HAP-1 (cell line): ENCODE data around the gene PERM1.
"Not testable (repeated sequence)": the region's sequence is repeated elsewhere in the genome, so short reads cannot be mapped to it uniquely, and the experiment has no call there.

Source experiments
- DNase-seq, 2 experiments: peaks; one replicate each; pipeline ENCODE4 v3.0.0-alpha.2; 2016 to 2020; ENCODE audit warnings: low spot score in 2 of 2
- H3K27me3 ChIP-seq: fragments of 250-450 bp; sonication (Bioruptor Pico); 2 replicates; pipeline ENCODE4 v1.5.1; 2020; ENCODE audit warnings: low read depth, mild to moderate bottlenecking, moderate library complexity
- H3K36me3 ChIP-seq: fragments of 250-450 bp; sonication (Bioruptor Pico); replicated peaks from 2 replicates; pipeline ENCODE4 v1.5.1; 2020; ENCODE audit warnings: mild to moderate bottlenecking
- H3K4me1 ChIP-seq: fragments of 250-450 bp; sonication (Bioruptor Pico); 2 replicates; pipeline ENCODE4 v1.5.1; 2020; ENCODE audit warnings: mild to moderate bottlenecking
- H3K4me3 ChIP-seq: fragments of 250-450 bp; sonication (Bioruptor Pico); 2 replicates; pipeline ENCODE4 v1.5.1; 2020; ENCODE audit warnings: mild to moderate bottlenecking, moderate library complexity
- H3K9me3 ChIP-seq: fragments of 250-450 bp; sonication (Bioruptor Pico); 2 replicates; pipeline ENCODE4 v1.5.1; 2020; ENCODE audit warnings: mild to moderate bottlenecking, moderate library complexity
- in situ Hi-C: fragments of 300-500 bp; cut with MboI; formaldehyde crosslinking; loops from 3 replicates; pipeline ENCODE4 v1.14.3; 2020; ENCODE audit warnings: low sequenced_read_pairs, inconsistent platforms, mixed read lengths

PERM1 gene

DNA sequence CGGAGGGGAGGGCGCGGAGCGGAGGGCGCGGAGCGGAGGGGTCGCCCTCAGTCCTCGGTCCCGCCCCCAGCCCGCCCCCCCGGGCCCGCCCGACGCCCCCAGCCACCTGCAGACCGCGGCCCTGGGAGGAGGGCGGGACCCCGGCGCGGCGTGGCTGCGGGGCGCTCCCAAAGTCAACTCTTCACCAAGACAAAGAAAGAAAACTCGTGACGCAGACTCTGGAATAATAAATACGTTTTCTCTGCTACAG is 16.8 kb upstream of the PERM1 start:
- H3K9me3 ChIP-seq, result no peaks in the 10 kb centered on the region
- H3K36me3 ChIP-seq, result peaks cover 17% of the 10 kb centered on the region
- in situ Hi-C loops, result no loop called here
- H3K4me1 ChIP-seq, result peaks cover 8% of the 10 kb centered on the region
- peak overlapping the region; percentile 87 for H3K4me3 ChIP-seq
- no peaks in the 10 kb centered on the region for H3K27me3 ChIP-seq
- DNase-seq, result peak; percentile 43 to 79

DNA sequence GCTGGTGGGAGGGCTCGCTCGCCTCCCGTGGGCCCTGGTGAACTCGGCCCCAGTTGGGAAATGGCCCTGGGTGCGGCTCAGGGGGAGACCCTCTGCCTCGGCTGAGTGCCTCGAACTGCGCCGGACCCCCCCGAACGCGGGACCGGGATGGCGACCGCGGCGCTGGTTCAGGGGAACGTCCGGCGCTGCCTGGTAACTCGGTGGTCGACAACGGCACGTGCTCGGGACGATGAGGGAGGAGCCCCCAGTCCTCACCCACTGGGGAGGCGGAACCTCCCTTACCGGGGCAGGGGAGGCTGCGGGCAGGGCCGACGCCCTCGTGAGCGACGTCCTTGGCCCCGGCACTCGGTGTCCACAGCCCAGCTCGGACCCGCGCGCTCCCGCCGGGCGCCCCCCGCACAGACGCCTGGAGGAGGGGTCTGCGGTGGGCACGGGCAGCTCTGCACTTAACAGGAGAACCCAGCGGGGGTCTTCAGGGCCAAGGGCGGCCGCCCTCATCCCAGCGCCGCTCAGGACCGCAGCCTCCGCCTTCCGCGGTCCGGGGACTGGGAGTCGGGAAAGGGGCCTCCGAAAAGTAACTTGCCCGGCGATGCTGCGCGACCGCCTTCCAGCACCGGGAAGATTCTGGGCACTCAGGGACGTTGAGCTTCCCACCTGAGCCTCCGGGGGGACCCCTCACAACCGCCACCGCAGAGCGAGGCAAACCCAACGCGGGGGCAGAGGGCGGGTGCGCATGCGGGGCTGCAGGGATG is 16.3 kb upstream of the PERM1 start:
- peak; percentile 20 to 38 for DNase-seq
- peaks cover 8% of the 10 kb centered on the region for H3K4me1 ChIP-seq
- H3K27me3 ChIP-seq, result no peaks in the 10 kb centered on the region
- no peaks in the 10 kb centered on the region for H3K9me3 ChIP-seq
- peaks cover 17% of the 10 kb centered on the region for H3K36me3 ChIP-seq
- in situ Hi-C loops, result no loop called here
- H3K4me3 ChIP-seq, result peak overlapping the region; percentile 87

DNA sequence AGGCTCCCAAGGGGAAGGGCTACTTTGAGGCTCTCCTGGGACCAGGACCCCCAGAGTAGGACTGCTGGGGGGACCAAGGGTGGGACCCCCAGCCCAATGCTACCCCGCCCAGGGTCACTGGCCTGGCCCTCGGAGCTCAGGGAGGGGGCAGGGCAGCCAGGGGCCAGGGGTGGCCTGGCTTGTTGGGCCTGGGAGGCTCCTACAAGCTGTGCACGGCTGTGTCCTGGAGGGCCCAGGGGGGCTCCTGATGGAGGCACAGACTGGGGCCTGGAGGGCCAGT is 15.8 kb upstream of the PERM1 start:
- Histone ChIP-seq H3K4me3 (peak overlapping the region; percentile 87), H3K9me3 (no peaks in the 10 kb centered on the region), H3K27me3 (no peaks in the 10 kb centered on the region), H3K36me3 (peaks cover 13% of the 10 kb centered on the region), H3K4me1 (peaks cover 8% of the 10 kb centered on the region)
- in situ Hi-C loops, result no loop called here
- DNase-seq, result no peak

DNA sequence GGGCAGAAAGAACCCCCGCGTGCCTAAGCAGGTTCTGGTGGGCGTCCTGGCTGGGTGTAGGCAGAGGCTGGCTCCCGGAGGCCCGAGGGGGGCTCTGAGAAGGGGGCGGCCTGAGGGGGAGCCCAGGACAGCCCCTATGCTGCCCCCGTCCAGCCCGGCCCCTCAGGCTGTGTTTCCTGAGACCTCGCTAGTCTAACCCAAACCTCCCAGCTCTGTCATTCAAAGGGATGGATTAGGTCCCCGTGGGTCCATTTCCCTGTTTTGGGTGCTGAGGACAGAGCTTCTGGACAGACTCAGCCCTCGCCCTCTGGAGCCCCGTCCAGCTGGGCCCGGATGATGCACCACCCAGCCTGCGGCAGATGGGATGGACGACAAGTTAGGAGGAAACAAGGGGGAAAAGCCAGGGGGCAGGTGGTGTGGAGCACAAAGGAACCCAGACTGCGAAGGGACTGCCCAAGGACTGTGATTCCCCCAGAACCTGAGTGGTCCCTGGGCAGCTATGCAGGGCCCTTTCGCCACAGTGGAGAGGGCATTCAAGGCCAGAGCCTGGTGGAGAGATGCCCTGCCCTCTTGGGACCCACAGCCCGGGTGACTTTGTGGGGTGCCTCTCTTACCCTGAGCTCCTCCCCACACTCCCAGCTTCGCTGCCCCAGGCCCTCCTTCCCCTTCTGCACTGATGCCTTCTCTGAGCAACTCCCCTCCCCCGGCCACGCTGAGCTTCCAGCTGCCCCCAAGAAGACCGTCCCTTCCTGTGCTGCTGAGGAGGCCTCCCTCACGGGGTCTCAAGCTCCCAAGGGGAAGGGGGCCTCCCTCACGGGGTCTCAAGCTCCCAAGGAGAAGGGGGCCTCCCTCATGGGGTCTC is 15.2 kb upstream of the PERM1 start:
- H3K4me1 ChIP-seq, result peaks cover 8% of the 10 kb centered on the region
- H3K36me3 ChIP-seq, result peaks cover 13% of the 10 kb centered on the region; the same call in 1 of the 2 replicates
- H3K4me3 ChIP-seq, result no peak overlapping the region; the same call in 1 of the 2 replicates
- no peaks in the 10 kb centered on the region for H3K9me3 ChIP-seq
- peak in 1 of 2 experiments; percentile 36 for DNase-seq
- no peaks in the 10 kb centered on the region for H3K27me3 ChIP-seq
- in situ Hi-C loops, result no loop called here

DNA sequence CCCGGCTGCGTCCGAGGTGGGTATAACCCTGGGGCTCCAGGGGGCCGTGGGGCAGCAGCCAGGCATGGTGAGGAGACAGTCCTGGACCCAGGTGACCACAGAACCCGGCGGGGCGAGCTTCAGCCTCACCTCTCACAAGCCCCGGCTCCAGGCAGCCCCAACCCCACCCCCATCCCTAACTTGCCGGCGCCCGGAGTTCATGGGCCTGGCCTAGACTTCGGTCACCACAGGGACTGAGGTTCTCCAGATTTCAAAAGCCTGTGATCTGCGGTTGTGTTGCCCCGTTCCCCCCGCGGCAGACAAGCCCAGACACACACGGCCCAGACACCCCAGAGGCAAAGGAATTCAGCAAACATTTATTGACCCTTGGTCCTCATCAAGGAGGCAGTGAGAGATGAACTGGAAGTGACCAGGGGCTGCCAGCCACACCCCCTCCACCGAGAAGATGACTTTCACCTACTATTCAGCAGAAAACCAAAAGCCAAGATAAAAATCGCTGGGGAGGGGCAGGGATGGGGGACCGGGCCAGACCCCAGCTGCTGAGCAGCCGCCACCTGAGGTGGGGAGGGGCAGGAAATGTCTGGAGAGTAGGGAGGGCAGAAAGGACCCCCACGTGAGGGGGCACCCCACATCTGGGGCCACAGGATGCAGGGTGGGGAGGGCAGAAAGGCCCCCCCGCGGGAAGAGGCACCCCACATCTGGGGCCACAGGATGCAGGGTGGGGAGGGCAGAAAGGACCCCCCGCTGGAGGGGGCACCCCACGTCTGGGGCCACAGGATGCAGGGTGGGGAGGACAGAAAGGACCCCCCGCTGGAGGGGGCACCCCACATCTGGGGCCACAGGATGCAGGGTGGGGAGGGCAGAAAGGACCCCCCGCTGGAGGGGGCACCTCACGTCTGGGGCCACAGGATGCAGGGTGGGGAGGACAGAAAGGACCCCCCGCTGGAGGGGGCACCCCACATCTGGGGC is 14.1 kb upstream of the PERM1 start:
- in situ Hi-C loops, result no loop called here
- Histone ChIP-seq H3K27me3 (no peaks in the 10 kb centered on the region), H3K9me3 (no peaks in the 10 kb centered on the region), H3K36me3 (peaks cover 13% of the 10 kb centered on the region; the same call in 1 of the 2 replicates), H3K4me1 (peaks cover 7% of the 10 kb centered on the region), H3K4me3 (no peak overlapping the region)
- DNase-seq, result no peak

DNA sequence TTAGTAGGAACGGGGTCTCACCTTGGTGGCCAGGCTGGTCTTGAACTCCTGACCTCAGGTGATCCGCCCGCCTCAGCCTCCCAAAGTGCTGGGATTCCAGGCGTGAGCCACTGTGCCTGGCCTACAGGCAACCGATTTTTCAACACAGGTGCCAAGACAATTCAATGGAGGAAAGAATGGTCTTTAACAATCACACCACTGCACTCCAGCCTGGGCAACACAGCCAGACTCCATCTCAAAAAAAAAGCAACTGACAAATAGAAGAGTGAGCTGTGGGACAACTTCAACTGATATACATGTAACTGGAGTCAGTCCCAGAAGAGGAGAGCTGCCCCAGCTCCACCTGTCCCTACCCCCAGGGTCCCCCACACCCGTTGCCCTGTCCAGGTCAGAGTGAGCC is 12.7 kb upstream of the PERM1 start:
- H3K36me3 ChIP-seq, result peaks cover 11% of the 10 kb centered on the region; the same call in 1 of the 2 replicates
- not testable (repeated sequence) for H3K9me3 ChIP-seq, H3K4me1 ChIP-seq, H3K4me3 ChIP-seq, H3K27me3 ChIP-seq, DNase-seq
- in situ Hi-C loops, result loop anchor here (5.0 kb wide), 1 partner anchor 73 kb away; no protein-coding TSS in a partner anchor

DNA sequence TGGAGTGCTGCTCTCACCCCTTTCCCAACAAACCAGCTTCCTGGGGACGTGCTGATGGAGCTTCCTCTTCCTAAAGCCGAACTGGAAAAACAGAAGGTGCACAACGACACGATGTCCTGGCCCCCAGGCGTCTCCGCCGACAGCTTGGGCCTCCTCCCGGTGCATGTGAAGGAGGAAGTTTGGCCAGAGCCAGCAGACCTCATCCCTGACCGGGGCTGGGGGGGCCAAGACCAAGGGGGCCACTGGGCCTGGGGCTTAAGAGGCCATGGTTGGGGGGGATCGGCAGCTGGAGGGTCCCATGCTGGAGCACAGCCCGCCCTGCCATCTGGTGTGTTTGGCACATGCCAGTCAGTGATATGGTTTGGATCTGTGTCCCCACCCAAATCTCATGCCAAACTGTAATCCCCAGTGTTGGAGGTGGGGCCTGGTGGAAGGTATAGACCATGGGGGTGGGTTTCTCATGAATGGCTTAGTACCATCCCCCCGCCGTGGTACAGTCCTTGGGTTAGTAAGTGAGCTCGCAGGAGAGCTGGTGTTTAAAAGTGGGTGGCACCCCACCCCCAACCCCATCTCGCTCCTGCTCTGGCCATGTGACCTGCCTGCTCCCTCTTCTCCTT is 11.6 kb upstream of the PERM1 start:
- in situ Hi-C loops, result loop anchor here (5.0 kb wide), 1 partner anchor 74 kb away; no protein-coding TSS in a partner anchor
- no peak for DNase-seq
- peaks cover 7% of the 10 kb centered on the region; the same call in 1 of the 2 replicates for H3K36me3 ChIP-seq
- peaks cover 8% of the 10 kb centered on the region; the same call in 1 of the 2 replicates for H3K27me3 ChIP-seq
- H3K9me3 ChIP-seq, result no peaks in the 10 kb centered on the region
- H3K4me1 ChIP-seq, result peaks cover 5% of the 10 kb centered on the region; the same call in 1 of the 2 replicates
- no peak overlapping the region for H3K4me3 ChIP-seq

DNA sequence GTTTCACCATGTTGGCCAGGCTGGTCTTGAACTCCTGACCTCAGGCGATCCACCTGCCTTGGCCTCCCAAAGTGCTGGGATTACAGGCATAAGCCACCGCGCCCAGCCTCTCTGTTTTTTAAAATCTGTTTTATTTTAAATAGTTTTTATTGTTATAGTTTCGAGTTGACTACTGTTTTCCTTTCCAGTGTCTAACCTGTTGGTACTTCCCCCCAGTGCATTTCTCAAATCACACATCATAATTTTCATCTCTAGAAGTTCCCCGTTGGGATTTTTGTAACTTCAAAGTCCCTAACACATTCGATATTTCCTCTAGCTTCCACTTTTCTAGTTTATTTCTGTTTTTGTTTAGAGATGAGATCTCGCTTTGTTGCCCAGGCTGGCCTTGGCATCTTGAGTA is 10.5 kb upstream of the PERM1 start:
- no peaks in the 10 kb centered on the region for H3K36me3 ChIP-seq
- in situ Hi-C loops, result loop anchor here (5.0 kb wide), 1 partner anchor 75 kb away; no protein-coding TSS in a partner anchor
- H3K27me3 ChIP-seq, result peaks cover 10% of the 10 kb centered on the region; the same call in 1 of the 2 replicates
- no peak for DNase-seq
- H3K4me1 ChIP-seq, result no peaks in the 10 kb centered on the region
- H3K4me3 ChIP-seq, result no peak overlapping the region
- H3K9me3 ChIP-seq, result no peaks in the 10 kb centered on the region; the same call in 1 of the 2 replicates

DNA sequence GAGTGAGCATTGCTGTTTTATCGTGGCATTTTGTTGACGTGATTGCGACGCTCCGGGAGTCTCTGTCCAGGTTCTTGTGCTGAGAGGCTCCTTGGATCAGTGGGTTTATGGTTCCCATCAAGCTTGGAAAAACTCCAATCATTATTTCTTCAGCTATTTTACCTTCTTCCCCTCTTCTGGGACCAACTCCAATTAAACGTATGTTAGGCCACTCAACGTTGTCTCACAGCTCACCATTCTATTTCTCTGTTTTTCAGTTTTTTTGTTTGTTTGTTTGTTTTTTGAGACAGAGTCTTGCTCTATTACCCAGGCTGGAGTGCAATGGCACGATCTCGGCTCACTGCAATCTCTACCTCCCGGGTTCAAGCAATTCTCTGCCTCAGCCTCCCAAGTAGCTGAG is 10.0 kb upstream of the PERM1 start:
- DNase-seq, result no peak
- Histone ChIP-seq H3K4me3 (no peak overlapping the region), H3K4me1 (no peaks in the 10 kb centered on the region), H3K9me3 (no peaks in the 10 kb centered on the region; the same call in 1 of the 2 replicates), H3K36me3 (no peaks in the 10 kb centered on the region), H3K27me3 (peaks cover 10% of the 10 kb centered on the region; the same call in 1 of the 2 replicates)
- in situ Hi-C loops, result loop anchor here (5.0 kb wide), 1 partner anchor 75 kb away; no protein-coding TSS in a partner anchor

DNA sequence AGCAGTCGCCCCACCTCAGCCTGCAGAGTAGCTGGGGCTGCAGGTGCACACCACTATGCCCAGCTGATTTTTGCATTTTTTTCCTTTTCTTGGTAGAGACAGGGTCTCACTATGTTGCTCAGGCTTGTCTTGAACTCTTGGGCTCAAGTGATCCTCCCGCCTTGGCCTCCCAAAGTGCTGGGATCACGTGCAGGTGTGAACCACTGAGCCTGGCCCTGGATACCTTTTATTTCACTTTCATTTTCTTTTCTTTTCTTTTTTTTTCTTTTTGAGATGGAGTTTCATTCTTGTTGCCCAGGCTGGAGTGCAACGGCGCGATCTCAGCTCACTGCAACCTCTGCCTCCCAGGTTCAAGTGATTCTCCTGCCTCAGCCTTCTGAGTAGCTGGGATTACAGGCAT is 9.4 kb upstream of the PERM1 start:
- not testable (repeated sequence) for H3K4me3 ChIP-seq, DNase-seq, H3K4me1 ChIP-seq, H3K36me3 ChIP-seq, H3K27me3 ChIP-seq, H3K9me3 ChIP-seq
- in situ Hi-C loops, result loop anchor here (5.0 kb wide), 1 partner anchor 76 kb away; no protein-coding TSS in a partner anchor

DNA sequence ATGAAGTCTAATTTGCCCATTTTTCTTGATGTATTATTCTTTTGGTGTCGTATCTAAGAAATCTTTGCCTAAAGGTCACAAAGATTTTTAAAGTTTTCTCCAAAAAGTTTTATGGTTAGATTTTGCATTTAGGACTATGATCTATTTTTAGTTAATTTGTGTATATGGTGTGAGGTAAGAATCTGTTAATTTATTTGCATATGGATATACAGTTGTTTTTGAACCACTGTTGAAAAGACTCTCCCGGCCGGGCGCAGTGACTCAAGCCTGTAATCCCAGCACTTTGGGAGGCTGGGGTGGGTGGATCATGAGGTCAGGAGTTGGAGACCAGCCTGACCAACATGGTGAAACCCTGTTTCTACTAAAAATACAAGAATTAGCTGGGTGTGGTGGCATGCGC is 6.2 kb upstream of the PERM1 start:
- H3K4me1 ChIP-seq, H3K36me3 ChIP-seq, H3K9me3 ChIP-seq, H3K4me3 ChIP-seq, in situ Hi-C loops, DNase-seq: not testable (repeated sequence)
- H3K27me3 ChIP-seq, result peaks cover 18% of the 10 kb centered on the region

DNA sequence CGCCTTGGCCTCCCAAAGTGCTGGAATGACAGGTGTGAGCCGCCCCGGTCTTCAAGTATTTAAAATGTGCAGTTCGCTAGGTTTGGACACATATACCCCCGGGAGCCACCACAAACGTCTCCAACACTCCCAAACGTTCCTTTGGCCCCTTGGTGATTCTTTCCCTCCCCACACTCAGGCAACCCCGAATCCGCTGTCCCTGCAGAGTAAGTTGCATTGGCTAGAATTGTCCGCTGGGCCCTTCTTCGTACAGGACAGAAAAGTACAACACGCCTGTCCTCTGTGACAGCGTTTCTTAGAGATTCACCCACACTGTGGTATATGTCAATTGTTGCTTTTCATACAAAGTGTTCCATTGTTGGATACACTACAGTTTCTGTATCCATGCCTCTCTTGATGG is 3.2 kb upstream of the PERM1 start:
- no peaks in the 10 kb centered on the region; the same call in 1 of the 2 replicates for H3K9me3 ChIP-seq
- peaks cover 32% of the 10 kb centered on the region for H3K27me3 ChIP-seq
- no peak for DNase-seq
- no peaks in the 10 kb centered on the region for H3K4me1 ChIP-seq
- no peaks in the 10 kb centered on the region for H3K36me3 ChIP-seq
- no peak overlapping the region for H3K4me3 ChIP-seq
- in situ Hi-C loops, result no loop called here

DNA sequence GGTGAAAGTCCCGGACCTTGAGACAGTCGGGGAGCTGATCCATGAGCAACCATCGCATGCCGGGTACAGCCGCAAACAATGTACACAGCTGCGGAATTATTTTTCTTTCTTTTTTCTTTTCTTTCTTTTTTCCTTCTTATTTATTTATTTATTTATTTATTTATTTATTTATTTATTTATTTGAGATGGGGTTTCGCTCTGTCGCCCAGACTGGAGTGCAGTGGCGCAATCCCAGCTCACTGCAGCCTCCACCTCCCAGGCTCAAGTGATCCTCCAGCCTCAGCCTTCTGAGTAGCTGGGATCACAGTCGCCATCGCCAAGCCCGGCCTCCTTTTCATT is 2.6 kb upstream of the PERM1 start:
- Histone ChIP-seq H3K9me3 (no peaks in the 10 kb centered on the region; the same call in 1 of the 2 replicates), H3K27me3 (peaks cover 27% of the 10 kb centered on the region), H3K36me3 (no peaks in the 10 kb centered on the region), H3K4me1 (no peaks in the 10 kb centered on the region), H3K4me3 (no peak overlapping the region)
- in situ Hi-C loops, result no loop called here
- no peak for DNase-seq
